A673 (cell line): ENCODE measurements around the gene EMCN. TPM values are rescaled to one million over a fixed set of nuclear protein-coding genes. Genes with fewer than 3 reads are reported as not detected.
"Not testable (repeated sequence)": the region's sequence is repeated elsewhere in the genome, so short reads cannot be mapped to it uniquely, and the experiment has no call there.

Experiments
- BruUV-seq: library from RNA; stranded (reverse); fragments of 400-500 nt; replicated peaks from 2 replicates; lab custom pipeline; 2021; lab: Mats Ljungman, UMichigan
- CTCF ChIA-PET: fragments of 300-600 bp; sonication (Branson Sonifier 250); formaldehyde crosslinking; loops from one replicate; lab custom pipeline; 2022; ENCODE audit warnings: antibody characterized with exemption; lab: Charles Lee
- POLR2A ChIA-PET: fragments of 300-600 bp; sonication (Branson Sonifier 250); formaldehyde crosslinking; loops from one replicate; lab custom pipeline; 2022; ENCODE audit warnings: antibody characterized with exemption; ENCODE audit not compliant: low non-redundant PET; lab: Charles Lee
- DNase-seq: peaks from one replicate; pipeline ENCODE4 v3.0.0-alpha.2; 2015; ENCODE audit warnings: low spot score
- H3K27ac ChIP-seq: fragments of 200-600 bp; sonication (generic); 2 replicates; pipeline ENCODE4 v1.5.1; 2016; ENCODE audit warnings: mixed run types, low read depth, mild to moderate bottlenecking, mixed read lengths, antibody characterized with exemption, low read length; ENCODE audit not compliant: poor library complexity, severe bottlenecking
- H3K27me3 ChIP-seq: fragments of 200-600 bp; sonication (generic); replicated peaks from 2 replicates; pipeline ENCODE4 v1.6.1; 2017; ENCODE audit warnings: mixed run types, low read depth, mild to moderate bottlenecking, mixed read lengths, antibody characterized with exemption, low read length; ENCODE audit not compliant: insufficient read depth, poor library complexity
- H3K36me3 ChIP-seq: fragments of 200-600 bp; sonication (generic); 2 replicates; pipeline ENCODE4 v1.6.1; 2016; ENCODE audit warnings: mixed run types, mild to moderate bottlenecking, mixed read lengths, antibody characterized with exemption, low read length; ENCODE audit not compliant: insufficient read depth, poor library complexity, severe bottlenecking
- H3K4me1 ChIP-seq: fragments of 200-600 bp; sonication (generic); 2 replicates; pipeline ENCODE4 v1.6.1; 2017; ENCODE audit warnings: mixed run types, mild to moderate bottlenecking, mixed read lengths, antibody characterized with exemption, low read length; ENCODE audit not compliant: insufficient read depth, poor library complexity, severe bottlenecking
- H3K4me3 ChIP-seq: fragments of 200-600 bp; sonication (generic); 2 replicates; pipeline ENCODE4 v1.5.1; 2016; ENCODE audit warnings: low read depth, mixed run types, mild to moderate bottlenecking, mixed read lengths, low read length; ENCODE audit not compliant: poor library complexity, severe bottlenecking
- H3K9me3 ChIP-seq: fragments of 200-600 bp; sonication (generic); 2 replicates; pipeline ENCODE4 v1.6.1; 2016; ENCODE audit warnings: mixed run types, low read depth, mild to moderate bottlenecking, mixed read lengths, antibody characterized with exemption, low read length; ENCODE audit not compliant: poor library complexity, severe bottlenecking
- CTCF ChIP-seq: fragments of 300-800, 200-600 bp; sonication (generic); conservative IDR thresholded peaks from 2 replicates; pipeline ENCODE4 v1.5.1; 2017; ENCODE audit warnings: low read depth, mild to moderate bottlenecking, antibody characterized with exemption, low read length, moderate library complexity, mixed read lengths
- EZH2 ChIP-seq: fragments of 200-600 bp; sonication (generic); IDR thresholded peaks from 2 replicates; pipeline ENCODE4 v1.6.1; 2017; ENCODE audit warnings: borderline replicate concordance, low read depth, mild to moderate bottlenecking, mixed read lengths, antibody characterized with exemption, low read length; ENCODE audit not compliant: poor library complexity, severe bottlenecking
- intact Hi-C: fragments of 100-400 bp; cut with micrococcal nuclease; formaldehyde crosslinking; loops from one replicate; pipeline ENCODE4 v1.10.0; 2022; ENCODE audit not compliant: unreplicated experiment
- total RNA-seq: library from RNA; stranded (reverse); gene quantifications from 2 replicates; pipeline ENCODE4 v1.2.3, GENCODE V29; 2021

The EMCN gene
- total RNA-seq, 1 experiment from 2014 or later: 7.8 TPM

GRCh38 chr4:100386270-100386669 is 131.6 kb downstream of the EMCN start:
- Histone ChIP-seq H3K27me3 (no peaks in the 10 kb centered on the region), H3K4me1 (no peaks in the 10 kb centered on the region), H3K36me3 (no peaks in the 10 kb centered on the region), H3K9me3 (no peaks in the 10 kb centered on the region), H3K4me3 (no peak overlapping the region), H3K27ac (no peak overlapping the region)
- ChIA-PET POLR2A (no interaction called here), CTCF (no interaction called here)
- BruUV-seq: no TSS peak
- DNase-seq: no peak
- intact Hi-C loops: no loop called here
- TF ChIP-seq CTCF: no peak
- TF ChIP-seq EZH2: no peak

- BruUV-seq, intact Hi-C loops, POLR2A ChIA-PET, H3K4me1 ChIP-seq, DNase-seq, H3K27ac ChIP-seq, H3K27me3 ChIP-seq, H3K9me3 ChIP-seq, H3K4me3 ChIP-seq, H3K36me3 ChIP-seq: not testable (repeated sequence)
- CTCF ChIA-PET: interaction anchor here (0.6 kb wide), 1 partner anchor 1463 kb away, joined by 3 read pairs; no protein-coding TSS in a partner anchor
Measured at GRCh38 chr4:100380401-100380800, 137.4 kb downstream of the EMCN start.

GRCh38 chr4:100379583-100380105 is 138.2 kb downstream of the EMCN start:
- no peaks in the 10 kb centered on the region for H3K4me1 ChIP-seq
- no peak for DNase-seq
- no TSS peak for BruUV-seq
- CTCF ChIA-PET: no interaction called here
- no peak overlapping the region for H3K27ac ChIP-seq
- no peaks in the 10 kb centered on the region for H3K36me3 ChIP-seq
- TF ChIP-seq EZH2 (no peak), CTCF (no peak)
- H3K9me3 ChIP-seq: no peaks in the 10 kb centered on the region
- H3K4me3 ChIP-seq: no peak overlapping the region
- POLR2A ChIA-PET: no interaction called here
- no peaks in the 10 kb centered on the region for H3K27me3 ChIP-seq
- intact Hi-C loops: no loop called here

- DNase-seq: peak; percentile 50
- intact Hi-C loops: loop anchor here (5.0 kb wide), 1 partner anchor 370 kb away; no protein-coding TSS in a partner anchor
- TF ChIP-seq CTCF (peak; percentile 65), EZH2 (no peak)
- Histone ChIP-seq H3K27ac (no peak overlapping the region), H3K9me3 (no peaks in the 10 kb centered on the region), H3K4me3 (no peak overlapping the region), H3K36me3 (no peaks in the 10 kb centered on the region), H3K4me1 (no peaks in the 10 kb centered on the region), H3K27me3 (no peaks in the 10 kb centered on the region)
- POLR2A ChIA-PET: no interaction called here
- BruUV-seq: no TSS peak
- CTCF ChIA-PET: interaction anchor here (1.0 kb wide), 1 partner anchor 279 kb away, joined by 3 read pairs; no protein-coding TSS in a partner anchor
Measured at GRCh38 chr4:100372432-100372831, 145.4 kb downstream of the EMCN start.
